HepG2 (cell line): Measurements from ENCODE around the gene SLFN12L. TPM values are rescaled to one million over a fixed set of nuclear protein-coding genes. Genes with fewer than 3 reads are reported as not detected.

Experiments
- ASH2L ChIP-seq: fragments of 300-600, 200-600 bp; sonication (generic); IDR thresholded peaks from 2 replicates; pipeline ENCODE4 v1.7.0; 2017; ENCODE audit warnings: low read depth, mild to moderate bottlenecking, moderate library complexity, mixed read lengths, low read length; ENCODE audit not compliant: insufficient read length
- BCLAF1 ChIP-seq: fragments of 450-650 bp; IDR thresholded peaks from 2 replicates; pipeline ENCODE4 v1.6.1; 2017; ENCODE audit warnings: mild to moderate bottlenecking
- E2F1 ChIP-seq: sonication (generic); formaldehyde crosslinking; IDR thresholded peaks from 2 replicates; pipeline ENCODE4 v1.5.0; 2020; ENCODE audit warnings: missing genetic modification reagents
- ETV5 ChIP-seq: IDR thresholded peaks from 2 replicates; pipeline ENCODE4 v1.6.1; 2018; ENCODE audit warnings: missing biosample characterization, missing genetic modification reagents, inconsistent platforms, borderline replicate concordance
- FOXA1 ChIP-seq, 2 experiments: fragments of 450-650 bp in 1 of 2; sonication (generic) in 1 of 2; formaldehyde crosslinking in 1 of 2; IDR thresholded peaks; 2 replicates each; pipeline versions ENCODE4 v1.4.0 to v1.6.1; 2016 to 2020; ENCODE audit warnings: missing genetic modification reagents in 1 of 2
- NFKB2 ChIP-seq: sonication (generic); formaldehyde crosslinking; IDR thresholded peaks from 2 replicates; pipeline ENCODE4 v1.4.0; 2020; ENCODE audit warnings: missing genetic modification reagents, borderline replicate concordance
- NFKBIZ ChIP-seq: IDR thresholded peaks from 2 replicates; pipeline ENCODE4 v1.6.1; 2018; ENCODE audit warnings: missing genetic modification reagents, missing compliant biosample characterization
- POGZ ChIP-seq: sonication (generic); formaldehyde crosslinking; IDR thresholded peaks from 2 replicates; pipeline ENCODE4 v1.4.0; 2020; ENCODE audit warnings: mild to moderate bottlenecking, missing genetic modification reagents
- PRMT3 ChIP-seq: sonication (generic); formaldehyde crosslinking; IDR thresholded peaks from 2 replicates; pipeline ENCODE4 v1.8.1; 2022; ENCODE audit warnings: low read depth, mild to moderate bottlenecking, moderate library complexity, missing genetic modification reagents, borderline replicate concordance
- RARA ChIP-seq: IDR thresholded peaks from 2 replicates; pipeline ENCODE4 v1.6.1; 2016; ENCODE audit warnings: missing genetic modification reagents, missing compliant biosample characterization
- RBM22 ChIP-seq: fragments of 200-400 bp; formaldehyde crosslinking; optimal IDR thresholded peaks from 2 replicates; pipeline ENCODE3; 2017; ENCODE audit warnings: mild to moderate bottlenecking, low read length, moderate library complexity
- SOX6 ChIP-seq, 2 experiments: fragments of 450-650 bp in 1 of 2; sonication (generic) in 1 of 2; formaldehyde crosslinking in 1 of 2; IDR thresholded peaks; 2 replicates each; pipeline versions ENCODE4 v1.4.0 to v1.6.1; 2017 to 2020; ENCODE audit warnings: antibody characterized with exemption in 1 of 2, mild to moderate bottlenecking in 1 of 2, missing genetic modification reagents in 1 of 2
- THAP11 ChIP-seq: IDR thresholded peaks from 2 replicates; pipeline ENCODE4 v1.6.1; 2016; ENCODE audit warnings: missing biosample characterization, missing genetic modification reagents
- WIZ ChIP-seq: sonication (generic); formaldehyde crosslinking; IDR thresholded peaks from 2 replicates; pipeline ENCODE4 v1.5.1; 2020; ENCODE audit warnings: mild to moderate bottlenecking, missing genetic modification reagents
- ZFP62 ChIP-seq: sonication (generic); formaldehyde crosslinking; IDR thresholded peaks from 2 replicates; pipeline ENCODE4 v1.4.0; 2020; ENCODE audit warnings: missing genetic modification reagents
- ZFP90 ChIP-seq: sonication (generic); formaldehyde crosslinking; IDR thresholded peaks from 2 replicates; pipeline ENCODE4 v1.8.0; 2022; ENCODE audit warnings: missing genetic modification reagents, mild to moderate bottlenecking, inconsistent platforms, borderline replicate concordance
- ZMYM4 ChIP-seq: sonication (generic); formaldehyde crosslinking; IDR thresholded peaks from 2 replicates; pipeline ENCODE4 v1.8.1; 2023; ENCODE audit warnings: mild to moderate bottlenecking, missing genetic modification reagents
- ZNF264 ChIP-seq: sonication (generic); formaldehyde crosslinking; IDR thresholded peaks from 2 replicates; pipeline ENCODE4 v1.4.0; 2020; ENCODE audit warnings: missing genetic modification reagents
- ZNF646 ChIP-seq: sonication (generic); formaldehyde crosslinking; IDR thresholded peaks from 2 replicates; pipeline ENCODE4 v1.9.0; 2021; ENCODE audit warnings: mild to moderate bottlenecking, missing genetic modification reagents
- polyA plus RNA-seq, 8 experiments: library from polyadenylated mRNA; depleted of rRNA in 3 of 8; stranded (reverse) in 7 of 8; unstranded in 1 of 8; fragments of >200 nt; fragmentation: Illumina TruSeq in 4 of 8; extraction: Trizol in 4 of 8; gene quantifications; 2 replicates each; pipeline versions ENCODE4 v1.2.1 to v1.2.3, GENCODE V29; 2011 to 2016; ENCODE audit warnings: low read depth in 4 of 8, missing spikeins in 1 of 8, mixed read lengths in 1 of 8; ENCODE audit not compliant: insufficient read depth in 1 of 8
- total RNA-seq, 5 experiments: library from RNA; depleted of rRNA; stranded (reverse); fragments of >200 nt; fragmentation: Illumina TruSeq; extraction: Trizol; gene quantifications; 2 replicates each; pipeline ENCODE4 v1.2.3, GENCODE V29; 2016; ENCODE audit warnings: low read depth in 1 of 5

SLFN12L gene
- total and polyA plus RNA-seq, 2 of the 13 experiments (the other 11 are each of a cell fraction or from before 2014, with no cell fraction given): not detected

- TF ChIP-seq ZNF646 (CRISPR knock-in tag) (no peak), RARA (CRISPR knock-in tag) (peak; percentile 49), NFKB2 (CRISPR knock-in tag) (peak; percentile 65; the same call in 1 of the 2 replicates), POGZ (CRISPR knock-in tag) (peak; percentile 74), ASH2L (peak; percentile 79), E2F1 (CRISPR knock-in tag) (peak; percentile 46; the same call in 1 of the 2 replicates), PRMT3 (CRISPR knock-in tag) (no peak), THAP11 (CRISPR knock-in tag) (peak; percentile 95), ETV5 (CRISPR knock-in tag) (peak; percentile 90), SOX6 (IDR thresholded peaks at IDR 0.05) (no peak), SOX6 (CRISPR knock-in tag; IDR thresholded peaks at IDR 0.05) (peak; percentile 30), ZNF264 (CRISPR knock-in tag) (peak; percentile 84), ZMYM4 (CRISPR knock-in tag) (peak; percentile 94), WIZ (CRISPR knock-in tag) (peak; percentile 37; the same call in 1 of the 2 replicates), FOXA1 (IDR thresholded peaks at IDR 0.05) (no peak), FOXA1 (CRISPR knock-in tag; IDR thresholded peaks at IDR 0.05) (no peak), ZFP62 (CRISPR knock-in tag) (no peak), BCLAF1 (no peak), RBM22 (peak; percentile 35), ZFP90 (0 out of 2 replicates have a peak, but pooled peaks have one; percentile 53), NFKBIZ (CRISPR knock-in tag) (no peak; the same call in 1 of the 2 replicates)
Measured at GRCh38 chr17:35578197-35578928, 40.9 kb upstream of the SLFN12L start, which contains the start of gene PEX12 (continued).
